ENCODE data around the gene INPP5A. TPM values are rescaled to one million over a fixed set of nuclear protein-coding genes. Genes with fewer than 3 reads are reported as not detected.

Gene INPP5A
- total and polyA plus RNA-seq, 9 of the 15 experiments (the other 6 are each of a cell fraction or from before 2014, with no cell fraction given): 0.66 to 11.6 (median 7.7) TPM

DNA sequence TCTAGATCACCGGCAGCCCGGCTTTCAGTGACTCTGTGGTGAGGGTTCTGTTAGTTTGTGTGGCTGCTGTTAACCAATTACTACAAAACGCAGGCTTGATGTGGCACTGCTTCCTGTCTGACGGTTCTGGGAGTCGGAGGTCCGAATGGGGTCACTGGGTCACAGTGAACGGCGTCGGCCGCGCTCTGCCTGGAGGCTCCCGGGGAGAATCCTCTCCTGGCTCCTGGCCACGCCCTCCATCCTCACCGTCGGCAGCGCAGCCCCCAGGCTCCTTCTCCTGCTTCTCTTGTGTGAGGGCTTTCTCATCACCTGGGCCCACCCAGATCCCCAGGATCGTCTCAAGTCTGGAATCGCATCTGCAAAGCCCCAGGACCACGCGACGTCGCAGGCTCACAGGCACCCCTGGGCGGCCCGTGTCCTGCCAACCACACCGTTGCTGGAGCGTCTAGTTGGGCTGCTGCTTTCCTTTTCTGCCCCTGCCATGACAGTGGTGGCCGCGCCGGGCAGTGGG is 280.2 kb downstream of the INPP5A start:
- no peak for DNase-seq (ENCODE audit: extremely low read depth in 1 of 4, low spot score in 3 of 4)
- no peak overlapping the region for H3K4me3 ChIP-seq
- H4K20me1 ChIP-seq (replicated peaks; ENCODE audit: control insufficient read depth, insufficient read depth, low read length): no peaks in the 10 kb centered on the region
- H3K4me1 ChIP-seq (replicated peaks in 1 of 2; ENCODE audit: control insufficient read depth in 2 of 2, insufficient read depth in 2 of 2, low read length in 2 of 2): peaks cover 0 to 7% of the 10 kb centered on the region in 2 experiments; a peak in 1 of 5 replicates
- CTCF ChIA-PET (ENCODE audit: low intra/inter-chr PET ratio): no interaction called here
- peaks cover 13 to 28% of the 10 kb centered on the region in 2 experiments; a peak in 3 of 5 replicates for H3K27me3 ChIP-seq (ENCODE audit: control insufficient read depth in 2 of 2, insufficient read depth in 2 of 2, low read length in 2 of 2)
- in situ Hi-C loops (cut with MboI) (no loop called here), intact Hi-C loops (cut with micrococcal nuclease) (no loop called here)
- POLR2A ChIA-PET: no interaction called here
- no peak overlapping the region for H3K4me2 ChIP-seq (ENCODE audit: insufficient read depth, low read length)
- no peak for TF ChIP-seq BMI1 (IDR thresholded peaks at IDR 0.05; ENCODE audit: low read length)
- TF ChIP-seq, protein P1, sequence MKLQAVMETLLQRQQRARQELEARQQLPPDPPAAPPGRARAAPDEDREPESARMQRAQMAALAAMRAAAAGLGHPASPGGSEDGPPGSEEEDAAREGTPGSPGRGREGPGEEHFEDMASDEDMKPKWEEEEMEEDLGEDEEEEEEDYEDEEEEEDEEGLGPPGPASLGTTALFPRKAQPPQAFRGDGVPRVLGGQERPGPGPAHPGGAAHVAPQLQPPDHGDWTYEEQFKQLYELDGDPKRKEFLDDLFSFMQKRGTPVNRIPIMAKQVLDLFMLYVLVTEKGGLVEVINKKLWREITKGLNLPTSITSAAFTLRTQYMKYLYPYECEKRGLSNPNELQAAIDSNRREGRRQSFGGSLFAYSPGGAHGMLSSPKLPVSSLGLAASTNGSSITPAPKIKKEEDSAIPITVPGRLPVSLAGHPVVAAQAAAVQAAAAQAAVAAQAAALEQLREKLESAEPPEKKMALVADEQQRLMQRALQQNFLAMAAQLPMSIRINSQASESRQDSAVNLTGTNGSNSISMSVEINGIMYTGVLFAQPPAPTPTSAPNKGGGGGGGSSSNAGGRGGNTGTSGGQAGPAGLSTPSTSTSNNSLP (IDR thresholded peaks at IDR 0.05; ENCODE audit: borderline replicate concordance, low read depth, low read length): no peak
- TF ChIP-seq ZNF3 (CRISPR knock-in tag; IDR thresholded peaks at IDR 0.05): no peak
- no peaks in the 10 kb centered on the region for H3K9me3 ChIP-seq (replicated peaks; ENCODE audit: control insufficient read depth, insufficient read depth, low read depth, low read length)
- H3K79me2 ChIP-seq (ENCODE audit: control insufficient read depth, insufficient read depth, low read length): no peaks in the 10 kb centered on the region
- no peak overlapping the region for H3K9ac ChIP-seq (ENCODE audit: insufficient read depth in 1 of 2, low read depth in 2 of 2, low read length in 2 of 2)
- H3K36me3 ChIP-seq (ENCODE audit: control insufficient read depth, insufficient read depth, low read length): no peaks in the 10 kb centered on the region
- H3K9me1 ChIP-seq (ENCODE audit: control insufficient read depth, insufficient read depth, low read length): no peaks in the 10 kb centered on the region
- BruUV-seq (replicated peaks): no TSS peak
- ATAC-seq: no peak
- H2AFZ ChIP-seq (ENCODE audit: low read depth, low read length): no peak overlapping the region
- FAIRE-seq: no peak
- no peak overlapping the region for H3K27ac ChIP-seq (ENCODE audit: extremely low read depth, low read depth, low read length)
- 2% methylated on average over 21 of the region's 29 CpGs for WGBS (ENCODE audit: insufficient coverage, low coverage, missing lambda C conversion rate)

DNA sequence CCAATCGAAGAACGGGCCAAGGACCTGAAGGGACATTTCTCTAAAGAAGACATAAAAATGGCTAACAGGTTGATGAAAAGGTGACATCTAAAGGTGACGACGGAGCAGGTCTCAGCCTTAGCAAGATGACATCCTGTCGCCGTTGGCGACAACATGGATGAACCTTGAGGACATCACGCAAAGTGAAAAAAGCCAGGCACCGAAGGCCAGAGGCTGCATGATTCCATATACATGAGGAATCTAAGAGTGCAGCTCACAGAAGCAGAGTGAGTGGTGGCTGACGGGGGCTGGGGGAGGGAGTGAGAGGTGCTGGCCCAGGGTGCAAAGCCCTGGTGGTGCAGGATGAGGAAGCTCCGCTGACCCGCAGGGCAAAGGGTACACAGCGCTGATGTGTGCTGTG is 282.5 kb downstream of the INPP5A start:
- H3K27me3 ChIP-seq (ENCODE audit: control insufficient read depth in 2 of 2, insufficient read depth in 2 of 2, low read length in 2 of 2): peaks cover 13 to 26% of the 10 kb centered on the region in 2 experiments; a peak in 3 of 5 replicates
- in situ Hi-C loops (cut with MboI) (no loop called here), intact Hi-C loops (cut with micrococcal nuclease) (no loop called here)
- WGBS (ENCODE audit: insufficient coverage, low coverage, missing lambda C conversion rate): 24% methylated on average over 12 of the region's 13 CpGs
- H4K20me1 ChIP-seq (replicated peaks; ENCODE audit: control insufficient read depth, insufficient read depth, low read length): no peaks in the 10 kb centered on the region
- H3K9me3 ChIP-seq (replicated peaks; ENCODE audit: control insufficient read depth, insufficient read depth, low read depth, low read length): no peaks in the 10 kb centered on the region
- no peak overlapping the region for H2AFZ ChIP-seq (ENCODE audit: low read depth, low read length)
- H3K9me1 ChIP-seq (ENCODE audit: control insufficient read depth, insufficient read depth, low read length): no peaks in the 10 kb centered on the region
- no TSS peak for BruUV-seq (replicated peaks)
- ChIA-PET CTCF (ENCODE audit: low intra/inter-chr PET ratio) (no interaction called here), POLR2A (no interaction called here)
- H3K4me2 ChIP-seq (ENCODE audit: insufficient read depth, low read length): no peak overlapping the region
- FAIRE-seq (no peak), ATAC-seq (no peak), DNase-seq (ENCODE audit: extremely low read depth in 1 of 4, low spot score in 3 of 4) (no peak)
- no peaks in the 10 kb centered on the region for H3K36me3 ChIP-seq (ENCODE audit: control insufficient read depth, insufficient read depth, low read length)
- no peak overlapping the region for H3K27ac ChIP-seq (ENCODE audit: extremely low read depth, low read depth, low read length)
- H3K9ac ChIP-seq (ENCODE audit: insufficient read depth in 1 of 2, low read depth in 2 of 2, low read length in 2 of 2): no peak overlapping the region
- peaks cover 0 to 7% of the 10 kb centered on the region in 2 experiments; a peak in 1 of 5 replicates for H3K4me1 ChIP-seq (replicated peaks in 1 of 2; ENCODE audit: control insufficient read depth in 2 of 2, insufficient read depth in 2 of 2, low read length in 2 of 2)
- no peaks in the 10 kb centered on the region for H3K79me2 ChIP-seq (ENCODE audit: control insufficient read depth, insufficient read depth, low read length)
- H3K4me3 ChIP-seq: no peak overlapping the region
- TF ChIP-seq, protein P2, sequence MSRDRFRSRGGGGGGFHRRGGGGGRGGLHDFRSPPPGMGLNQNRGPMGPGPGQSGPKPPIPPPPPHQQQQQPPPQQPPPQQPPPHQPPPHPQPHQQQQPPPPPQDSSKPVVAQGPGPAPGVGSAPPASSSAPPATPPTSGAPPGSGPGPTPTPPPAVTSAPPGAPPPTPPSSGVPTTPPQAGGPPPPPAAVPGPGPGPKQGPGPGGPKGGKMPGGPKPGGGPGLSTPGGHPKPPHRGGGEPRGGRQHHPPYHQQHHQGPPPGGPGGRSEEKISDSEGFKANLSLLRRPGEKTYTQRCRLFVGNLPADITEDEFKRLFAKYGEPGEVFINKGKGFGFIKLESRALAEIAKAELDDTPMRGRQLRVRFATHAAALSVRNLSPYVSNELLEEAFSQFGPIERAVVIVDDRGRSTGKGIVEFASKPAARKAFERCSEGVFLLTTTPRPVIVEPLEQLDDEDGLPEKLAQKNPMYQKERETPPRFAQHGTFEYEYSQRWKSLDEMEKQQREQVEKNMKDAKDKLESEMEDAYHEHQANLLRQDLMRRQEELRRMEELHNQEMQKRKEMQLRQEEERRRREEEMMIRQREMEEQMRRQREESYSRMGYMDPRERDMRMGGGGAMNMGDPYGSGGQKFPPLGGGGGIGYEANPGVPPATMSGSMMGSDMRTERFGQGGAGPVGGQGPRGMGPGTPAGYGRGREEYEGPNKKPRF (IDR thresholded peaks at IDR 0.05; ENCODE audit: low read depth, low read length): no peak
- TF ChIP-seq, protein P3, sequence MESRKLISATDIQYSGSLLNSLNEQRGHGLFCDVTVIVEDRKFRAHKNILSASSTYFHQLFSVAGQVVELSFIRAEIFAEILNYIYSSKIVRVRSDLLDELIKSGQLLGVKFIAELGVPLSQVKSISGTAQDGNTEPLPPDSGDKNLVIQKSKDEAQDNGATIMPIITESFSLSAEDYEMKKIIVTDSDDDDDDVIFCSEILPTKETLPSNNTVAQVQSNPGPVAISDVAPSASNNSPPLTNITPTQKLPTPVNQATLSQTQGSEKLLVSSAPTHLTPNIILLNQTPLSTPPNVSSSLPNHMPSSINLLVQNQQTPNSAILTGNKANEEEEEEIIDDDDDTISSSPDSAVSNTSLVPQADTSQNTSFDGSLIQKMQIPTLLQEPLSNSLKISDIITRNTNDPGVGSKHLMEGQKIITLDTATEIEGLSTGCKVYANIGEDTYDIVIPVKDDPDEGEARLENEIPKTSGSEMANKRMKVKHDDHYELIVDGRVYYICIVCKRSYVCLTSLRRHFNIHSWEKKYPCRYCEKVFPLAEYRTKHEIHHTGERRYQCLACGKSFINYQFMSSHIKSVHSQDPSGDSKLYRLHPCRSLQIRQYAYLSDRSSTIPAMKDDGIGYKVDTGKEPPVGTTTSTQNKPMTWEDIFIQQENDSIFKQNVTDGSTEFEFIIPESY (CRISPR knock-in tag; IDR thresholded peaks at IDR 0.05): no peak
- TF ChIP-seq MYC (IDR thresholded peaks at IDR 0.05; ENCODE audit: low read depth, low read length): no peak
- no peak for TF ChIP-seq MYC (CRISPR knock-in tag; IDR thresholded peaks at IDR 0.05; ENCODE audit: borderline replicate concordance, low read depth)

Data from K562 (cell line).